Psoas muscle (tissue), 8 donors: ENCODE data around the gene ACTN1. TPM values are rescaled to one million over a fixed set of nuclear protein-coding genes. Genes with fewer than 3 reads are reported as not detected.

Experiments
- ATAC-seq, 4 donors: fragments of 200-7000 bp; cut with Tn5 transposase; one replicate each; pipeline ENCODE4 v1.9.1; 2020; ENCODE audit warnings: moderate library complexity in 3 of 4, mild to moderate bottlenecking in 2 of 4
- DNase-seq, 2 donors: peaks; one replicate each; pipeline ENCODE4 v3.0.0-alpha.2; 2020
- H3K27ac ChIP-seq: fragments of 200-600 bp; one replicate; pipeline ENCODE4 v1.8.0; 2022
- H3K27me3 ChIP-seq, 3 donors: fragments of 200-600 bp in 1 of 3; one replicate each; pipeline versions ENCODE4 v1.6.1 to v1.8.0; 2013 to 2022; ENCODE audit warnings: low read length in 2 of 3, mild to moderate bottlenecking in 2 of 3, moderate library complexity in 1 of 3; ENCODE audit not compliant: insufficient read depth in 3 of 3
- H3K36me3 ChIP-seq, 2 donors: fragments of 200-600 bp in 1 of 2; one replicate each; pipeline versions ENCODE4 v1.6.1 to v1.8.0; 2013 to 2022; ENCODE audit warnings: low read depth in 1 of 2, mild to moderate bottlenecking in 1 of 2, moderate library complexity in 1 of 2; ENCODE audit not compliant: insufficient read depth in 1 of 2
- H3K4me1 ChIP-seq: fragments of 200-600 bp; one replicate; pipeline ENCODE4 v1.8.0; 2022
- H3K4me3 ChIP-seq: fragments of 200-600 bp; one replicate; pipeline ENCODE4 v1.8.0; 2022; ENCODE audit warnings: mild to moderate bottlenecking
- H3K9me3 ChIP-seq: fragments of 200-600 bp; one replicate; pipeline ENCODE4 v1.8.0; 2022
- WGBS, 3 donors: extraction: QIAGEN DNeasy Blood & Tissue Kit; methylation state at CpG; one replicate each; pipeline versions ENCODE4 v1.1.6 to v1.1.7; 2013; 5-methylcytosine and 5-hydroxymethylcytosine counted together
- intact Hi-C, 2 donors: fragments of 100-400 bp; cut with DNase I; formaldehyde crosslinking; loops; one replicate each; pipeline versions ENCODE4 v1.11.0 to v1.14.2; 2022
- polyA plus RNA-seq, 3 donors: library from polyadenylated mRNA; stranded (reverse); fragments of 200-250 nt; gene quantifications; one replicate each; pipeline ENCODE4 v1.2.3, GENCODE V29; 2013
- total RNA-seq, 4 donors: library from RNA; stranded (reverse); fragmentation: NEBNext Ultra II Directional in 2 of 4; extraction: Animal tissue kit (Norgen Biotek cat#: 25700) in 2 of 4; gene quantifications; one replicate each; pipeline versions ENCODE4 v1.2.1 to v1.2.4, GENCODE V29; 2021 to 2023
- TF ChIP-seq, protein P1 (sequence below): fragments of 200-600 bp; IDR thresholded peaks from one replicate; pipeline ENCODE4 v1.8.0; 2022; ENCODE audit warnings: antibody characterized with exemption
- donor health status: healthy with polysubstance abuse.
- donor health status: DM: no; HTN: no; CAD: no; lungs with moderate emphysema.
- donor health status: Bipolar disorder and iron deficiency.
- donor health status: healthy.
- donor health status: DM: yes; HTN: yes; CAD: no.
- donor health status: DM: no; HTN: no; CAD: no.
- donor health status: DM: no; HTN: no; CAD: no.
- donor health status: DM: yes; HTN: yes; CAD: no.

The ACTN1 gene
- total and polyA plus RNA-seq, 7 donors, result 5.8 to 23.7 (median 10.9) TPM

DNA sequence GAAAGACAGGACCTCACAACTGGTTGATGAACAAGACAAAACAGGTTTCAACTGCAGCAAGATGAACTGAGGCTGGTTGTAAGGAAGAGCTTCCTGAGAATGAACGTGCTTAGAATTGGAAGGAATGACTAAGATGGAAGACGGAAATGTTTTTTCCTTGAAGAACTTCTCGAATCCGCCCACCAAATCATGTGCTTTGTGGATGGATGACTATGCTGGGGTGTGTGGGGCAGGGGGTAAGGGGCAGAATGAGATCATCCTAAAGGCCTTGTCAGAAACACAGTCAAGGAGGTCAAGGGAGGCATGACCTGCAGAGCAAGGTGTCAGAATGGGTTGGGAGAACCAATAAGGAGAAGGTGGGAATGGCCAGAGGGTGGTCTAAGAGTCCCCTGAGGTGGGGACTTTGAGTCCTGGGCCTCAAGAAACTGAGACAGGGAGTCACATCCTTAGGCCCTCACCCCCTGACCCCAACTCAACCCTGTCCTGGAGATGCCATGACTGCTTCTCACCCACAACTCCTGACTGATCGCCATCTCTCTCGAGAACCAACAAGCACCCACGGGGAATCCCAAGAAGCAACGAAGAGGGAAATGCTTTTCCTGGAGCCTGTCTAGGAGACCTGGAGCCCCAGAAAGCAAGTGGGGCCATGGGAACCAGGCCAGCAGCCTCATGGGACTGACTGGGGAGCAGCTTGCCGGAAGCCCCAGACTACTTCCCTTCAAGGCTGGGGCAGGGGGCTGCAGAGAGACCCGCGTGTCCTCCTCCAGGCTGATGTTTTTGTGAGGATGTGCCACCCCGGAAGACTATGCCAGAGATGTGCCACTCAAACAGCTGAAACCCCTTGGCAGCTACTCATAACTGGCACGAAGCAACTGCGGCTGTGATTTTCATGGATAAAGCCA is 84.0 kb downstream of the ACTN1 start:
- no peak for DNase-seq
- ATAC-seq, result no peak

GRCh38 chr14:68894123-68894522 is 85.0 kb downstream of the ACTN1 start:
- intact Hi-C loops, result no loop called here
- Histone ChIP-seq H3K36me3 (peaks cover 0 to 40% of the 10 kb centered on the region in 2 donors), H3K4me3 (no peak overlapping the region), H3K27ac (no peak overlapping the region), H3K9me3 (no peaks in the 10 kb centered on the region), H3K4me1 (no peaks in the 10 kb centered on the region), H3K27me3 (no peaks in the 10 kb centered on the region)
- whole genome bisulfite sequencing, 3 donors, result 84 to 94% (median 86%) methylated on average over 6 of the region's 6 CpGs
- ATAC-seq (no peak), DNase-seq (peak in 1 of 2 donors; percentile 21)
- TF ChIP-seq, protein P1, sequence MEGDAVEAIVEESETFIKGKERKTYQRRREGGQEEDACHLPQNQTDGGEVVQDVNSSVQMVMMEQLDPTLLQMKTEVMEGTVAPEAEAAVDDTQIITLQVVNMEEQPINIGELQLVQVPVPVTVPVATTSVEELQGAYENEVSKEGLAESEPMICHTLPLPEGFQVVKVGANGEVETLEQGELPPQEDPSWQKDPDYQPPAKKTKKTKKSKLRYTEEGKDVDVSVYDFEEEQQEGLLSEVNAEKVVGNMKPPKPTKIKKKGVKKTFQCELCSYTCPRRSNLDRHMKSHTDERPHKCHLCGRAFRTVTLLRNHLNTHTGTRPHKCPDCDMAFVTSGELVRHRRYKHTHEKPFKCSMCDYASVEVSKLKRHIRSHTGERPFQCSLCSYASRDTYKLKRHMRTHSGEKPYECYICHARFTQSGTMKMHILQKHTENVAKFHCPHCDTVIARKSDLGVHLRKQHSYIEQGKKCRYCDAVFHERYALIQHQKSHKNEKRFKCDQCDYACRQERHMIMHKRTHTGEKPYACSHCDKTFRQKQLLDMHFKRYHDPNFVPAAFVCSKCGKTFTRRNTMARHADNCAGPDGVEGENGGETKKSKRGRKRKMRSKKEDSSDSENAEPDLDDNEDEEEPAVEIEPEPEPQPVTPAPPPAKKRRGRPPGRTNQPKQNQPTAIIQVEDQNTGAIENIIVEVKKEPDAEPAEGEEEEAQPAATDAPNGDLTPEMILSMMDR, result no peak

More for the DNA sequence above, 84.0 kb downstream of the ACTN1 start:
- Histone ChIP-seq H3K4me3 (no peak overlapping the region), H3K9me3 (no peaks in the 10 kb centered on the region), H3K4me1 (no peaks in the 10 kb centered on the region), H3K27me3 (no peaks in the 10 kb centered on the region), H3K36me3 (peaks cover 0 to 34% of the 10 kb centered on the region in 2 donors), H3K27ac (no peak overlapping the region)
- TF ChIP-seq, protein P1, result no peak
- WGBS, 3 donors, result 78 to 88% (median 81%) methylated on average over 14 of the region's 14 CpGs
- intact Hi-C loops, result no loop called here

- Histone ChIP-seq H3K4me3 (no peak overlapping the region), H3K9me3 (no peaks in the 10 kb centered on the region), H3K27ac (no peak overlapping the region), H3K4me1 (no peaks in the 10 kb centered on the region), H3K27me3 (no peaks in the 10 kb centered on the region), H3K36me3 (peaks cover 0 to 46% of the 10 kb centered on the region in 2 donors)
- no peak for ATAC-seq
- intact Hi-C loops, result no loop called here
- DNase-seq, result peak in 1 of 2 donors; percentile 29
- 91 to 94% (median 93%) methylated on average over 8 of the region's 8 CpGs for WGBS, 3 donors
- TF ChIP-seq, protein P1, result no peak
Measured at GRCh38 chr14:68893566-68893965, 85.5 kb downstream of the ACTN1 start.

DNA sequence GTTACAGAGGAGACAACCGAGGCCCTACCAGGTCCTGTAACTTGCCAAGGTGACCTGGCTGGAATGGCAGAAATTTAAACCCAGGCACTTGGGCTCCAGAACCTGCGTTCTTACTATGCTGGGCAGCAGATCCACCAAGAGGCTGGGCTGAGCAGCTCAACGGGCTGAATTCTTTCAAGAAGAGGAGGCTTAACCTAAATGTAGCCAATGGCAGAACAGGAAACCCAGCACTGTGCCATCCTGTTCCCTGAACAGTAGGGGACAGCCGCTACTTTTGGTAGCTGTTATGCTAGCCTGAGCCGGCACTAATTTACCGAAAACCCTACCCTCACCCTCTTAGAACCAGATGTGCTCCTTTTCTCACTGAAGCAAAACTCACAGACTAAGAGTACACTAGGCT is 86.1 kb downstream of the ACTN1 start:
- DNase-seq (peak in 1 of 2 donors; percentile 8), ATAC-seq (no peak)
- Histone ChIP-seq H3K27ac (no peak overlapping the region), H3K4me1 (no peaks in the 10 kb centered on the region), H3K9me3 (no peaks in the 10 kb centered on the region), H3K27me3 (no peaks in the 10 kb centered on the region), H3K4me3 (no peak overlapping the region), H3K36me3 (peaks cover 0 to 50% of the 10 kb centered on the region in 2 donors)
- 75 to 93% (median 76%) methylated on average over 6 of the region's 6 CpGs for WGBS, 3 donors
- TF ChIP-seq, protein P1, result no peak
- intact Hi-C loops, result no loop called here
